GM20000 (cell line): ENCODE results near the gene WNK4.

Experiments
- DNase-seq: peaks from one replicate; pipeline ENCODE4 v3.0.0; 2012; ENCODE audit warnings: low spot score
- CTCF ChIP-seq: IDR thresholded peaks from 2 replicates; pipeline ENCODE4 v1.5.1; 2012; ENCODE audit warnings: mild to moderate bottlenecking, control low read depth; ENCODE audit errors: extremely low read depth, missing control alignments

The WNK4 gene

GRCh38 chr17:42783062-42783790 lies 2.8 kb downstream of the WNK4 start:
- TF ChIP-seq CTCF = no peak
- DNase-seq = no peak

GRCh38 chr17:42783791-42784138 lies 3.4 kb downstream of the WNK4 start:
- no peak for TF ChIP-seq CTCF
- DNase-seq = no peak

GRCh38 chr17:42784409-42784808 lies 4.0 kb downstream of the WNK4 start:
- no peak for DNase-seq
- TF ChIP-seq CTCF = no peak

GRCh38 chr17:42784811-42785592 lies 4.6 kb downstream of the WNK4 start:
- no peak for DNase-seq
- no peak for TF ChIP-seq CTCF

- DNase-seq = no peak
- TF ChIP-seq CTCF = no peak
Measured at GRCh38 chr17:42787266-42787665, 6.9 kb downstream of the WNK4 start.

- no peak for TF ChIP-seq CTCF
- DNase-seq = no peak
Measured at GRCh38 chr17:42791948-42792347, 11.5 kb downstream of the WNK4 start.

GRCh38 chr17:42792545-42792944 lies 12.1 kb downstream of the WNK4 start:
- DNase-seq = no peak
- no peak for TF ChIP-seq CTCF
